Vagina (tissue), 2 donors: Measurements from ENCODE around the gene PHF21B. TPM values are rescaled to one million over a fixed set of nuclear protein-coding genes. Genes with fewer than 3 reads are reported as not detected.

ENCODE experiments used
- DNase-seq, 2 donors: peaks; one replicate each; pipeline ENCODE4 v3.0.0-alpha.2; 2017; ENCODE audit errors: extremely low spot score in 2 of 2
- H3K27ac ChIP-seq: fragments of 200-600 bp; sonication (generic); one replicate; pipeline ENCODE4 v1.5.1; 2019
- H3K27me3 ChIP-seq: fragments of 200-600 bp; sonication (generic); one replicate; pipeline ENCODE4 v1.5.1; 2019
- H3K36me3 ChIP-seq, 2 donors: fragments of 200-600 bp; sonication (generic); one replicate each; pipeline ENCODE4 v1.5.1; 2017 to 2019
- H3K4me1 ChIP-seq: fragments of 200-600 bp; sonication (generic); one replicate; pipeline ENCODE4 v1.5.1; 2019
- H3K4me3 ChIP-seq, 2 donors: fragments of 200-600 bp; sonication (generic); 1 replicate in 1 of 2; 2 replicates in 1 of 2; pipeline ENCODE4 v1.5.1; 2016 to 2019
- H3K9me3 ChIP-seq: fragments of 200-600 bp; sonication (generic); one replicate; pipeline ENCODE4 v1.5.1; 2019
- CTCF ChIP-seq, 3 experiments: fragments of 450-650 bp in 2 of 3; fragments of 200-600 bp in 1 of 3; sonication (generic) in 1 of 3; IDR thresholded peaks; one replicate each; pipeline ENCODE4 v1.5.1; 2017 to 2019; ENCODE audit warnings: antibody characterized with exemption in 3 of 3, mild to moderate bottlenecking in 2 of 3, moderate library complexity in 2 of 3
- POLR2A ChIP-seq, 2 donors: fragments of 450-650 bp; IDR thresholded peaks; one replicate each; pipeline ENCODE4 v1.6.1; 2017; ENCODE audit warnings: antibody characterized with exemption in 2 of 2, mild to moderate bottlenecking in 2 of 2, moderate library complexity in 2 of 2
- POLR2AphosphoS5 ChIP-seq, 2 donors: sonication (generic); formaldehyde crosslinking; IDR thresholded peaks; one replicate each; pipeline ENCODE4 v1.9.0; 2017; ENCODE audit warnings: antibody characterized with exemption in 2 of 2, mild to moderate bottlenecking in 2 of 2, low read depth in 1 of 2; ENCODE audit not compliant: insufficient read depth in 1 of 2
- intact Hi-C: fragments of 100-400 bp; cut with DNase I; formaldehyde crosslinking; loops from one replicate; pipeline ENCODE4 v1.15.1; 2023
- total RNA-seq: library from RNA; depleted of rRNA; stranded (reverse); fragments of >200 nt; gene quantifications from one replicate; pipeline ENCODE4 v1.2.3, GENCODE V29; 2016

PHF21B gene
- total RNA-seq, 1 donor from 2014 or later, result 2.2 TPM

- TF ChIP-seq CTCF (IDR thresholded peaks at IDR 0.05) (no peak), POLR2A (IDR thresholded peaks at IDR 0.05) (no peak), POLR2AphosphoS5 (IDR thresholded peaks at IDR 0.05; ENCODE audit: insufficient read depth in 1 of 2, low read depth in 1 of 2) (no peak)
- Histone ChIP-seq H3K4me3 (no peak overlapping the region), H3K9me3 (no peaks in the 10 kb centered on the region), H3K27ac (no peak overlapping the region), H3K27me3 (no peaks in the 10 kb centered on the region), H3K4me1 (no peaks in the 10 kb centered on the region), H3K36me3 (peaks cover 0 to 6% of the 10 kb centered on the region in 2 donors)
- DNase-seq, result peak in 1 of 2 donors; percentile 77
- intact Hi-C loops, result no loop called here
Measured at GRCh38 chr22:44880610-44881290, 129.1 kb downstream of the PHF21B start.

- Histone ChIP-seq H3K4me1 (no peaks in the 10 kb centered on the region), H3K9me3 (no peaks in the 10 kb centered on the region), H3K4me3 (no peak overlapping the region), H3K27ac (no peak overlapping the region), H3K36me3 (peaks cover 0 to 6% of the 10 kb centered on the region in 2 donors), H3K27me3 (no peaks in the 10 kb centered on the region)
- intact Hi-C loops, result no loop called here
- no peak for TF ChIP-seq POLR2A (IDR thresholded peaks at IDR 0.05)
- no peak for TF ChIP-seq CTCF (IDR thresholded peaks at IDR 0.05)
- no peak for TF ChIP-seq POLR2AphosphoS5 (IDR thresholded peaks at IDR 0.05; ENCODE audit: insufficient read depth in 1 of 2, low read depth in 1 of 2)
- DNase-seq, result no peak
Measured at GRCh38 chr22:44879301-44879680, 130.5 kb downstream of the PHF21B start.

GRCh38 chr22:44878483-44879300, 131.1 kb downstream of the PHF21B start:
- intact Hi-C loops, result no loop called here
- no peak for DNase-seq
- Histone ChIP-seq H3K27ac (no peak overlapping the region), H3K4me3 (no peak overlapping the region), H3K36me3 (peaks cover 0 to 6% of the 10 kb centered on the region in 2 donors), H3K9me3 (no peaks in the 10 kb centered on the region), H3K4me1 (no peaks in the 10 kb centered on the region), H3K27me3 (no peaks in the 10 kb centered on the region)
- TF ChIP-seq POLR2A (IDR thresholded peaks at IDR 0.05), result no peak
- TF ChIP-seq CTCF (IDR thresholded peaks at IDR 0.05), result no peak
- no peak for TF ChIP-seq POLR2AphosphoS5 (IDR thresholded peaks at IDR 0.05; ENCODE audit: insufficient read depth in 1 of 2, low read depth in 1 of 2)

- Histone ChIP-seq H3K27me3 (no peaks in the 10 kb centered on the region), H3K27ac (no peak overlapping the region), H3K4me3 (no peak overlapping the region), H3K4me1 (no peaks in the 10 kb centered on the region), H3K36me3 (no peaks in the 10 kb centered on the region), H3K9me3 (no peaks in the 10 kb centered on the region)
- intact Hi-C loops, result no loop called here
- no peak for TF ChIP-seq CTCF (IDR thresholded peaks at IDR 0.05)
- no peak for TF ChIP-seq POLR2A (IDR thresholded peaks at IDR 0.05)
- no peak for TF ChIP-seq POLR2AphosphoS5 (IDR thresholded peaks at IDR 0.05; ENCODE audit: insufficient read depth in 1 of 2, low read depth in 1 of 2)
- no peak for DNase-seq
Measured at GRCh38 chr22:44876921-44877320, 132.9 kb downstream of the PHF21B start.

GRCh38 chr22:44871782-44872181, 138.0 kb downstream of the PHF21B start:
- TF ChIP-seq POLR2A (IDR thresholded peaks at IDR 0.05), result no peak
- no peaks in the 10 kb centered on the region for H3K4me1 ChIP-seq
- intact Hi-C loops, result no loop called here

More at GRCh38 chr22:44871782-44872181, 138.0 kb downstream of the PHF21B start:
- Histone ChIP-seq H3K4me3 (no peak overlapping the region), H3K27ac (no peak overlapping the region), H3K27me3 (no peaks in the 10 kb centered on the region), H3K36me3 (no peaks in the 10 kb centered on the region), H3K9me3 (no peaks in the 10 kb centered on the region)
- no peak for DNase-seq
